Measurements from ENCODE around the gene ANKLE1. TPM values are rescaled to one million over a fixed set of nuclear protein-coding genes. Genes with fewer than 3 reads are reported as not detected.
"Not testable (repeated sequence)": the region's sequence is repeated elsewhere in the genome, so short reads cannot be mapped to it uniquely, and the experiment has no call there.

Gene ANKLE1
- total RNA-seq, 1 experiment from 2014 or later: 0.66 TPM

DNA sequence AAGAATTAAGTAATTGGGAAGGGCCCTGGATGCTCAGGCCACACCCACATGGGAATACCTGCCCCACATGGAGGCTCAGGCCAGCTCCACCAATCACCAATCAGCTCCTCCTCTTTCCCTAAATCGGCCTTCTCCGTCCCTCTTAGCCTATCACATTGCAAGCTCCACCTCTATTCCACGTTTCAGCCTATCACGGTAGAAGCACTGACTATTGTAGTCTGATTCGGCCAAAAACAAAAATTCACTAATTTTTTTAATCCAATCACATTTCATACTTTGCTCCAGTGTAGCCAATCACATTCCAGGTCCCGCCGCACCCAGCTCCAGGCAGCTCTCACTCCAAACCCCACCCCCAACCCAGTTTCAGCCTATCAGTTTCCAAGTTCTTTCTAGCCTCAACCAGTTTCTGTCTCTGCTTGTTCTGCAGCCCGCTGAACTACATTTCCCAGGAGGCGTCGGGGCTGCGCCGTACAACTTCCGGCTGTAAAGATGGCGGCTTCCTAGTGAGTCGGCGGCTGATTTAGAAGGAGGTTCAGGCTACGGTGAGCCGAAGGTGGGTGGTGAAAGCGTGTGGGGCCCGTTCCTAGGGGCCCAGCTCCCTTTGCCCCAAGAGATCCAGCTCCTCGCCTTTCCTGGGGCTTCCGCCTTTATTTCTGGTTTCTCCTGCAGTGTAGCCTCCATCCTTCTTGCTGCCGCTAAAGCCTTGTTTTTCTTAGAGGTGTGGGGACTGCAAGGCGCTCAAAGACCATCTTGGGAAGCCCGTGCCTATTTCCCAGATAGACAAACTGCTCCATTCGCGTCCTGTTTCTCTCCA lies 14.5 kb upstream of the ANKLE1 start, which contains the start of gene BABAM1:
BABAM1 (plus strand) TSS at position 469 of the 814 bp plus-strand sequence. CDS start 1,364 bp downstream, outside the sequence.
- H3K36me3 Mint-ChIP-seq (ENCODE audit: insufficient read depth, unreplicated experiment): peaks cover 36% of the 10 kb centered on the region
- intact Hi-C loops (cut with micrococcal nuclease; ENCODE audit: unreplicated experiment): no loop called here
- H3K4me3 Mint-ChIP-seq (ENCODE audit: low read depth, unreplicated experiment): peak within 1 kb of the TSS; percentile 79
- peak; percentile 94 for DNase-seq
- peak within 1 kb of the TSS; percentile 100 for H3K27ac Mint-ChIP-seq (ENCODE audit: unreplicated experiment)
- CTCF ChIA-PET: interaction anchor here (0.5 to 0.6 kb wide), 2 partner anchors 49 to 445 kb away, joined by 3 to 6 read pairs; no protein-coding TSS in a partner anchor
- peaks cover 15% of the 10 kb centered on the region for H3K4me1 Mint-ChIP-seq (ENCODE audit: low read depth, unreplicated experiment)
- BruUV-seq (replicated peaks): no TSS peak
- no peaks in the 10 kb centered on the region for H3K9me3 Mint-ChIP-seq (ENCODE audit: low read depth, unreplicated experiment)
- TF ChIP-seq CTCF (IDR thresholded peaks at IDR 0.05; ENCODE audit: unreplicated experiment): no peak
- H3K27me3 Mint-ChIP-seq (ENCODE audit: unreplicated experiment): no peaks in the 10 kb centered on the region

DNA sequence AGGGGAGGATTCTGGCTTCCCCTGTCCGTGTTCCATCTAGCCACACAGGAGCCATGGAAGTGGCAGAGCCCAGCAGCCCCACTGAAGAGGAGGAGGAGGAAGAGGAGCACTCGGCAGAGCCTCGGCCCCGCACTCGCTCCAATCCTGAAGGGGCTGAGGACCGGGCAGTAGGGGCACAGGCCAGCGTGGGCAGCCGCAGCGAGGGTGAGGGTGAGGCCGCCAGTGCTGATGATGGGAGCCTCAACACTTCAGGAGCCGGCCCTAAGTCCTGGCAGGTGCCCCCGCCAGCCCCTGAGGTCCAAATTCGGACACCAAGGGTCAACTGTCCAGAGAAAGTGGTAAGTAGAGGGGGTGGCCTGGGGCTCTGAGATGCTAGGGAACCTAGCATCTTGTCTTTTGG lies 12.9 kb upstream of the ANKLE1 start:
- no peak for TF ChIP-seq CTCF (IDR thresholded peaks at IDR 0.05; ENCODE audit: unreplicated experiment)
- no peaks in the 10 kb centered on the region for H3K9me3 Mint-ChIP-seq (ENCODE audit: low read depth, unreplicated experiment)
- no peak for DNase-seq
- peaks cover 36% of the 10 kb centered on the region for H3K36me3 Mint-ChIP-seq (ENCODE audit: insufficient read depth, unreplicated experiment)
- no peaks in the 10 kb centered on the region for H3K27me3 Mint-ChIP-seq (ENCODE audit: unreplicated experiment)
- no peak overlapping the region for H3K27ac Mint-ChIP-seq (ENCODE audit: unreplicated experiment)
- intact Hi-C loops (cut with micrococcal nuclease; ENCODE audit: unreplicated experiment): no loop called here
- H3K4me1 Mint-ChIP-seq (ENCODE audit: low read depth, unreplicated experiment): peaks cover 15% of the 10 kb centered on the region
- no TSS peak for BruUV-seq (replicated peaks)
- H3K4me3 Mint-ChIP-seq (ENCODE audit: low read depth, unreplicated experiment): peak overlapping the region; percentile 79
- CTCF ChIA-PET: interaction anchor here (0.7 kb wide), 1 partner anchor 37 kb away, joined by 6 read pairs; no protein-coding TSS in a partner anchor

GRCh38 chr19:17274892-17275291 lies 6.8 kb upstream of the ANKLE1 start:
- BruUV-seq (replicated peaks); H3K4me1 Mint-ChIP-seq (ENCODE audit: low read depth, unreplicated experiment); H3K4me3 Mint-ChIP-seq (ENCODE audit: low read depth, unreplicated experiment); CTCF ChIA-PET; intact Hi-C loops (cut with micrococcal nuclease; ENCODE audit: unreplicated experiment); H3K9me3 Mint-ChIP-seq (ENCODE audit: low read depth, unreplicated experiment); H3K27me3 Mint-ChIP-seq (ENCODE audit: unreplicated experiment); H3K27ac Mint-ChIP-seq (ENCODE audit: unreplicated experiment); DNase-seq: not testable (repeated sequence)
- peaks cover 25% of the 10 kb centered on the region for H3K36me3 Mint-ChIP-seq (ENCODE audit: insufficient read depth, unreplicated experiment)

DNA sequence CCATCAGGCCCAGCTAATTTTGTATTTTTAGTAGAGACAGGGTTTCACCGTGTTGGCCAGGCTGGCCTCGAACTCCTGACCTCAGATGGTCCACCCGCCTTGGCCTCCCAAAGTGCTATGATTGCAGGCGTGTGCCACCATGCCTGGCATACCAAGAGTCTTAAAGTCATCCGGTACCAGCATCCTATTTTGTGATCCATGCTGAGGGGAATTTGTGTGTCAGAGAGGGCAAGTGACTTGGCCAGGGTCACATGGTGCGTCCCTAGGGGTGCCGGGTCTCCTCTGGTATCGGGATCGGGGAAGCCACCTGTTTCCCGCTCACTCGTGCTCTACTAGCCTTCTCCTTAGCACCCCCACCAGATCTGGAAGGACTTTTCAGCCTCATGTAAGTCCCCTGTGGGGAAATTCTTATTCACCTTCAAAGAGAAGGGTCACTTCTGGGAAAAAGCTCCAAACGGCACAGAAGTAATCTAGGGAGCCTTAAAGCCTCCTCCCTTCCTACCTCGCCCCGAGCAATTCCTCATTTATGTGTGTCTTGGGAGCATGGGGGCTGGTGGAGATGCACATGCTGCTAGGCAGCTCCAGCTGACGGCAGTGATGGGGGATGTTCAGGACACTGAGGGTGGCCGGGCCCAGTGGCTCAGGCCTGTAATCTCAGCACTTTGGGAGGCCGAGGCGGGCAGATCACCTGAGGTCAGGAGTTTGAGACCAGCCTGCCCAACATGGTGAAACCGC lies 6.1 kb upstream of the ANKLE1 start:
- no peaks in the 10 kb centered on the region for H3K4me1 Mint-ChIP-seq (ENCODE audit: low read depth, unreplicated experiment)
- H3K27me3 Mint-ChIP-seq (ENCODE audit: unreplicated experiment): no peaks in the 10 kb centered on the region
- no TSS peak for BruUV-seq (replicated peaks)
- H3K9me3 Mint-ChIP-seq (ENCODE audit: low read depth, unreplicated experiment): no peaks in the 10 kb centered on the region
- H3K27ac Mint-ChIP-seq (ENCODE audit: unreplicated experiment): no peak overlapping the region
- intact Hi-C loops (cut with micrococcal nuclease; ENCODE audit: unreplicated experiment): no loop called here
- H3K36me3 Mint-ChIP-seq (ENCODE audit: insufficient read depth, unreplicated experiment): peaks cover 17% of the 10 kb centered on the region
- no peak for TF ChIP-seq CTCF (IDR thresholded peaks at IDR 0.05; ENCODE audit: unreplicated experiment)
- H3K4me3 Mint-ChIP-seq (ENCODE audit: low read depth, unreplicated experiment): no peak overlapping the region
- CTCF ChIA-PET: interaction anchor here (0.6 kb wide), 1 partner anchor 1973 kb away, joined by 8 read pairs; no protein-coding TSS in a partner anchor
- no peak for DNase-seq

All from Calu3 (cell line).